RWPE2 (cell line): ENCODE measurements around the gene TAS2R39.

ENCODE experiments used
- ATAC-seq: fragments of 200-7000 bp; cut with Tn5 transposase; 3 replicates; pipeline ENCODE4 v1.9.1; 2021; ENCODE audit warnings: low read depth
- DNase-seq: peaks from one replicate; pipeline ENCODE4 v3.0.0-alpha.2; 2020; ENCODE audit warnings: low spot score
- H3K27ac ChIP-seq: fragments of 450-650 bp; 2 replicates; pipeline ENCODE4 v1.5.1; 2017; ENCODE audit warnings: mild to moderate bottlenecking; ENCODE audit not compliant: poor library complexity, severe bottlenecking
- H3K27me3 ChIP-seq: fragments of 250-450 bp; sonication (Bioruptor Pico); 2 replicates; pipeline ENCODE4 v1.5.1; 2021; ENCODE audit warnings: mild to moderate bottlenecking, moderate library complexity; ENCODE audit not compliant: insufficient read depth, poor library complexity, severe bottlenecking
- H3K36me3 ChIP-seq: fragments of 250-450 bp; sonication (Bioruptor Pico); 2 replicates; pipeline ENCODE4 v1.5.1; 2020; ENCODE audit warnings: low read depth, mild to moderate bottlenecking, moderate library complexity
- H3K4me1 ChIP-seq: fragments of 250-450 bp; sonication (Bioruptor Pico); 2 replicates; pipeline ENCODE4 v1.5.1; 2021; ENCODE audit warnings: mild to moderate bottlenecking, moderate library complexity; ENCODE audit not compliant: insufficient read depth, poor library complexity, severe bottlenecking
- H3K4me3 ChIP-seq: fragments of 250-450 bp; sonication (Bioruptor Pico); 2 replicates; pipeline ENCODE4 v1.5.1; 2021; ENCODE audit warnings: mild to moderate bottlenecking, moderate library complexity; ENCODE audit not compliant: severe bottlenecking
- H3K9me3 ChIP-seq: fragments of 250-450 bp; sonication (Bioruptor Pico); 2 replicates; pipeline ENCODE4 v1.5.1; 2021; ENCODE audit warnings: mild to moderate bottlenecking, moderate library complexity; ENCODE audit not compliant: severe bottlenecking
- TF ChIP-seq, protein P1 (sequence below): fragments of 450-650 bp; IDR thresholded peaks from one replicate; pipeline ENCODE4 v1.5.1; 2017; ENCODE audit warnings: mild to moderate bottlenecking, moderate library complexity; ENCODE audit not compliant: poor library complexity, severe bottlenecking

TAS2R39 gene

DNA sequence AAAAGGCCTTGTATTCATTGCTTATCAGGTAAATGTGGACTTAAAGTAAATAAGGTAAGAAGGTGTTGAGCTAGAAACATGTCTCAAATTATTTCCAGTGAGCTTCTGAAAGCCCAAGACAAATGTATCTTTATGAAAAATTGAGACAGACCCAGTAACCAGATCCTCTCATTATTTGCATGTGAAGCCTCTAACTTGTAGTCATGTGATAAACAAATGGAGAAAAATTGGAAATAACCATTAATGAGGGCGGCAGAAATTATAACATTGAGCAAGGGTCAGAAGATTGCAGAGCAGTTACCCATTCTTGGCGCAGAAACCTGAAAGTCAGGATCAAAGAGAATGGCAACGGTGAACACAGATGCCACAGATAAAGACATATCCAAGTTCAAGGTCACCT is 38.5 kb downstream of the TAS2R39 start, which contains the start of gene TAS2R40:
TAS2R40 (plus strand) TSS at position 301 of the 400 bp plus-strand sequence; CDS start at position 343, 42 bp downstream.
- DNase-seq (no peak), ATAC-seq (no peak)
- Histone ChIP-seq H3K4me3 (no peak within 1 kb of the TSS), H3K4me1 (no peaks in the 10 kb centered on the region), H3K9me3 (no peaks in the 10 kb centered on the region), H3K27ac (no peak within 1 kb of the TSS), H3K27me3 (peaks cover 3% of the 10 kb centered on the region), H3K36me3 (no peaks in the 10 kb centered on the region)
- TF ChIP-seq, protein P1, sequence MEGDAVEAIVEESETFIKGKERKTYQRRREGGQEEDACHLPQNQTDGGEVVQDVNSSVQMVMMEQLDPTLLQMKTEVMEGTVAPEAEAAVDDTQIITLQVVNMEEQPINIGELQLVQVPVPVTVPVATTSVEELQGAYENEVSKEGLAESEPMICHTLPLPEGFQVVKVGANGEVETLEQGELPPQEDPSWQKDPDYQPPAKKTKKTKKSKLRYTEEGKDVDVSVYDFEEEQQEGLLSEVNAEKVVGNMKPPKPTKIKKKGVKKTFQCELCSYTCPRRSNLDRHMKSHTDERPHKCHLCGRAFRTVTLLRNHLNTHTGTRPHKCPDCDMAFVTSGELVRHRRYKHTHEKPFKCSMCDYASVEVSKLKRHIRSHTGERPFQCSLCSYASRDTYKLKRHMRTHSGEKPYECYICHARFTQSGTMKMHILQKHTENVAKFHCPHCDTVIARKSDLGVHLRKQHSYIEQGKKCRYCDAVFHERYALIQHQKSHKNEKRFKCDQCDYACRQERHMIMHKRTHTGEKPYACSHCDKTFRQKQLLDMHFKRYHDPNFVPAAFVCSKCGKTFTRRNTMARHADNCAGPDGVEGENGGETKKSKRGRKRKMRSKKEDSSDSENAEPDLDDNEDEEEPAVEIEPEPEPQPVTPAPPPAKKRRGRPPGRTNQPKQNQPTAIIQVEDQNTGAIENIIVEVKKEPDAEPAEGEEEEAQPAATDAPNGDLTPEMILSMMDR: no peak

DNA sequence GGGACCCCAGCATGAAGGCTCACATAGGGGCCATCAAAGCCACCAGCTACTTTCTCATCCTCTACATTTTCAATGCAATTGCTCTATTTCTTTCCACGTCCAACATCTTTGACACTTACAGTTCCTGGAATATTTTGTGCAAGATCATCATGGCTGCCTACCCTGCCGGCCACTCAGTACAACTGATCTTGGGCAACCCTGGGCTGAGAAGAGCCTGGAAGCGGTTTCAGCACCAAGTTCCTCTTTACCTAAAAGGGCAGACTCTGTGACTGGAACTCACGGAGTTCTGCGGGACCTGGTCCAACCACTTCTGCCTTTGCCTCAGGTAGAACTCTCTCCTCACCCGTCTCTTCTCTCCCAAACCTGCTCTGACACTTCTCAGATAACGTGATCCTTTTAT is 39.6 kb downstream of the TAS2R39 start:
- DNase-seq: no peak
- H3K27me3 ChIP-seq: peaks cover 3% of the 10 kb centered on the region
- no peaks in the 10 kb centered on the region for H3K36me3 ChIP-seq
- no peaks in the 10 kb centered on the region for H3K4me1 ChIP-seq
- no peak overlapping the region for H3K27ac ChIP-seq
- no peak for ATAC-seq
- H3K9me3 ChIP-seq: no peaks in the 10 kb centered on the region
- TF ChIP-seq, protein P1: no peak
- H3K4me3 ChIP-seq: no peak overlapping the region

DNA sequence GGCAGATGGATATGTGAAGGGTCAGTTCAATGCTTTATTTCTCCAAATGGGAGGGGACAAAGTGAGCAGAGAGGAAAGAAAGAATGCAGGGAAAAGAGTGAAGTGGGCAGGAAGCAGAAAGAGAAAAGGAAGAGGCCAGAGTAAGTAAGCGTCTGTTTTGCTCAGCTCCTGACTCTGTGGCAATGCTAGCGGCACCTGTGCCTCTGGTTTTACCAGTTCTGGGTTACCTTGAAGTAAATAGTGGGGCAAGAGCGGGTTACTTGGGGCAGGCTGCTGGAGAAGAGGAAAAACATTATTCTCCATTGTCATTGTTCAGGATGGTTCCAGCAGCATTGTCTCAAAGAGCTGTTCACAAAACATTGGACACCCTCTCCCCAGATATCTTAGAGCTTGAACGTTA is 40.6 kb downstream of the TAS2R39 start:
- H3K36me3 ChIP-seq: no peaks in the 10 kb centered on the region
- DNase-seq (no peak), ATAC-seq (no peak)
- no peak overlapping the region for H3K4me3 ChIP-seq
- H3K27ac ChIP-seq: no peak overlapping the region
- TF ChIP-seq, protein P1: no peak
- H3K27me3 ChIP-seq: peaks cover 3% of the 10 kb centered on the region
- H3K4me1 ChIP-seq: no peaks in the 10 kb centered on the region
- H3K9me3 ChIP-seq: no peaks in the 10 kb centered on the region

DNA sequence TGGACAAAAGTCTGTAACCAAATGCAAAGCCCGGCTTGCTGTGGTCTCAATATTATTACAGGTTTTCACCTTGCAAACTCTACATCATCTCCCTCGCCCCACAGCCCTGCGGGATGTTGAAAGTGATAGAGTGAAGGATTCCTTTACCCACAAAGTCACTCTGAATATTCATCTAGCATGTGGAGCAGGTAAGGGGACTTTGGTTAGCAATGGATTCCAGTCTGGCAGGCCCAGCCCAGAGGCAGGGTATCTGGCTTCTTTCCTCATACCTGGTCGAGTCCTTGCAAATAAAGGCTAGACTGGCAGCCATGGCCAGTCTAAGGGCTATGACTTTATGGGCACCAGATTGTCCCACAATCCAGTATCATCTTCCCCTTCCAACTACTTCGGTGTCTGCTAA is 41.8 kb downstream of the TAS2R39 start:
- no peaks in the 10 kb centered on the region for H3K4me1 ChIP-seq
- DNase-seq: no peak
- no peaks in the 10 kb centered on the region for H3K36me3 ChIP-seq
- TF ChIP-seq, protein P1: no peak
- no peak for ATAC-seq
- H3K4me3 ChIP-seq: no peak overlapping the region
- no peak overlapping the region for H3K27ac ChIP-seq
- H3K27me3 ChIP-seq: peaks cover 3% of the 10 kb centered on the region
- no peaks in the 10 kb centered on the region for H3K9me3 ChIP-seq

DNA sequence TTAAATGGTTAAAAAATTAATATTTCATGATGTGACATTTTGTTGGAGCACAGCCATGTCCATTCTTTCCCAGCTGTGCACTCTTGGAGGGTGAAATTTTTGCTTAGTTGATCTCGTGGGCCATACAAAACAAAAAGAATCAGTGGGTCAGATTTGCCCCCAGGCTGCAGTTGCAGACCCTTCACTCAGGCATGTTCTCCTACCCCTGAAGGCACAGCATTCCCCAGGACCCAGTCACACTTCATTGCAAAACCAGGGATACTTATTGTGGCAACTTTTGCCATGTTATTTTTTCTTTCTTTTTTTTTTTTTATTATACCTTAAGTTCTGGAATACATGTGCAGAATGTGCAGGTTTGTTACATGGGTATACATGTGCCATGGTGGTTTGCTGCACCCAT is 44.6 kb downstream of the TAS2R39 start:
- Histone ChIP-seq H3K36me3 (no peaks in the 10 kb centered on the region), H3K9me3 (no peaks in the 10 kb centered on the region), H3K4me1 (no peaks in the 10 kb centered on the region), H3K27me3 (peaks cover under 1% of the 10 kb centered on the region), H3K4me3 (no peak overlapping the region), H3K27ac (no peak overlapping the region)
- DNase-seq (no peak), ATAC-seq (no peak)
- TF ChIP-seq, protein P1: no peak
